GM12872 (cell line): Measurements from ENCODE around the gene RPS6KA2.

ENCODE experiments used
- TF ChIP-seq, protein P1 (sequence below): IDR thresholded peaks from 3 replicates; pipeline ENCODE4 v1.5.1; 2011; ENCODE audit warnings: low read depth, mild to moderate bottlenecking, low read length, moderate library complexity; ENCODE audit not compliant: insufficient read depth

Gene RPS6KA2

DNA sequence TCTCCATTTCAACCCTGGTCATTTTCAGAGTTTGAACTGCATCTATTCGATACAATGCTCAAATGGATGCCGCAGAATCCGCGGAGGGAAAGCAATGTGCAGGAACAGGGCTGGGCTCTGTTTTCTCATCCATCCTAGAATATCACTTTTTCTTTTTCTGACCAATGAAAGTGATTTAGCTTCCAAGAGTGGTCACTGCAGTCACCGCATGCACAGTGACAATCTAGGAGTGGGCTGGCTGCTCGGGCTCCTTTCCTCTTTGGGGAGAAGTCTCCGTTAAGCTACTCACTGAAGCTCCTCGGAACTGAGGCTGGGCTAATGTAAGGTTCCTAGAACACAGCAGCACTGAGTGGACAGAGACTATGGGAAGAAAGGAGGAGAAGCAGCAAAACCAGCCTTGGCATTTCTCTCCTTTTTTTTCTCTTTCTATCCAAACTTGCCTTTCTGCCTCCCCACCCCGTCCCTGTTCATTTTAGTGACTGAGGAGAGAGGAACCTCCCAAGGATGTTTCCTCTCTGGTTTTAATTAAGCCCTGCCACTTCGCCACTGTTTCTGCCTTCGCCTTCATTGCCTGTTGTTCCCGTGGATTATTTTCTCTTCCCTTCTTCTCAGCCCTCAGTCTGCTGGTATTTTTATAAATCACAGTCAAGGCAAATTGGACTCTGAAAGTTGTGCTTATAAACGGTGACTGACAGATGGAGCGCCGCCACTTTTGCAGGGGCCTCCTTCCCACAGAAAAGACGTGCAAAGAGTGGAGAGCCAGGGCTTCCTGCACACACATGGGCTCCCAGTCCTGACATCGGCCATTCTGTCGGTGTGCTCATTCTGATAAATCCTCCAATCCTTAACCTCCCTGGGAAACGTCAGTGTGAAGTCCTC, 81.7 kb downstream of the RPS6KA2 start:
- TF ChIP-seq, protein P1, sequence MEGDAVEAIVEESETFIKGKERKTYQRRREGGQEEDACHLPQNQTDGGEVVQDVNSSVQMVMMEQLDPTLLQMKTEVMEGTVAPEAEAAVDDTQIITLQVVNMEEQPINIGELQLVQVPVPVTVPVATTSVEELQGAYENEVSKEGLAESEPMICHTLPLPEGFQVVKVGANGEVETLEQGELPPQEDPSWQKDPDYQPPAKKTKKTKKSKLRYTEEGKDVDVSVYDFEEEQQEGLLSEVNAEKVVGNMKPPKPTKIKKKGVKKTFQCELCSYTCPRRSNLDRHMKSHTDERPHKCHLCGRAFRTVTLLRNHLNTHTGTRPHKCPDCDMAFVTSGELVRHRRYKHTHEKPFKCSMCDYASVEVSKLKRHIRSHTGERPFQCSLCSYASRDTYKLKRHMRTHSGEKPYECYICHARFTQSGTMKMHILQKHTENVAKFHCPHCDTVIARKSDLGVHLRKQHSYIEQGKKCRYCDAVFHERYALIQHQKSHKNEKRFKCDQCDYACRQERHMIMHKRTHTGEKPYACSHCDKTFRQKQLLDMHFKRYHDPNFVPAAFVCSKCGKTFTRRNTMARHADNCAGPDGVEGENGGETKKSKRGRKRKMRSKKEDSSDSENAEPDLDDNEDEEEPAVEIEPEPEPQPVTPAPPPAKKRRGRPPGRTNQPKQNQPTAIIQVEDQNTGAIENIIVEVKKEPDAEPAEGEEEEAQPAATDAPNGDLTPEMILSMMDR, result no peak

DNA sequence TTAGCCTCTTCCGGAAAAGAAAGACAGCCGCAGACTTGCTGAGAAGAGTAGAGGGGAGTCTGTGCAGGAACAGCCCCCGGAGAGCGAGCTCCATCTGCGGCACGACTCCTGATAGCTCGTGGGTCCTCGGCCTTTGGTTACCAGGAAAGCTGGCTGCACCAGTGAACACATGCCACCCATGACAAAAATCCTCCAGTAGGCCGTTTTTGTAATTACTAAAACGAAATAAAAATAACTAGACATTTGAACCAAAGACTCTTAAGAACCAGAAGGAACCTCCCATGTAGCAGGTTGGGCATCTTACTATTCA, 82.8 kb downstream of the RPS6KA2 start:
- TF ChIP-seq, protein P1, result no peak

DNA sequence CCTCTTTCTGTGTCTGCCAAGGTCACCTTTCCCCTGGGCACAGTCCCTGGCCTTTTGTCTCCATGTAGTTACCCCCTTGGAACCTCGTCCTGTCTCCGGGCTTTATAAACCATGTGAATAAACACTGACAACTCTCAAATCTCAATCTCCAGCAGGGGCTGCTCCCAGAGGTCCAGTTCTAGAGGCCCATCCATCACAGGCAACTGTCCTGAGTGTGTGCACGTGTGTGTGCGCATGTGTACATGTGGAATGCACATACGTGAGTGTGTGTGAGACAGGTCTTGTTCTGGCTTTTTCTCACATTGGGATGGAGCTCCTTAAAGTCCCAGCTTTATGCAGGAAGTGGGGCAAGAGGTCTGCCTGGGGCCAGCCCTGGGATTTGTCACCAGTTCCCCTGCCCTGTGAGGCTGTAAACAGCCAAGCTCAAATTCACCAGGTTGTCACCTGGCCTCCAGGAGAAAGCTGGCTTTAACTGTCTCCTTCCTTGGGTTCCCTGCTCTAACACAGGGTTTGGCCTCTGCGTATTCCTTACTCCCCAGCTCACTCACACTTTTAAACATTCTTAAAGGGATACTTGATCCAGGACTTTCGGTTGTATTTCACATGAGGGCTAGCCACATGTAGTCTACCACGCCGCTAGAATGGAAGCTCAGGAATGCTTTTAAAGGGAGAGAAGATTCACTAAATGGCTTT, 83.3 kb downstream of the RPS6KA2 start:
- TF ChIP-seq, protein P1, result no peak

DNA sequence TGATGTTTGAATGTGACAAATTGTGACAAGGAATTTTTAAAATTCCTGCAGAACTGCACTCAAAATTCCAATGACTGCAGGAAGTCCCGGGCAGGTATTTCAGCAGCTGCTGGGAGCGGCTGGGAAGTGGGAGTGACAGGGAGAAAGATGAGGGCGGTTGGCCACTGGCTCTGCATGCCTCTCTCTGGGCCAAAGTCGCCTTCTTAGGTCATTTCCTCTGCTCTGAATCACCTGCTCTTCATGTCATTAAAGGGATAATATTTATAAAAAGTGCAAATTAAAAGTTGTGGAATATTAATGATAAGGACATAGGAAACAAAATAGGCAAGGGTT, 84.5 kb downstream of the RPS6KA2 start:
- TF ChIP-seq, protein P1, result no peak

DNA sequence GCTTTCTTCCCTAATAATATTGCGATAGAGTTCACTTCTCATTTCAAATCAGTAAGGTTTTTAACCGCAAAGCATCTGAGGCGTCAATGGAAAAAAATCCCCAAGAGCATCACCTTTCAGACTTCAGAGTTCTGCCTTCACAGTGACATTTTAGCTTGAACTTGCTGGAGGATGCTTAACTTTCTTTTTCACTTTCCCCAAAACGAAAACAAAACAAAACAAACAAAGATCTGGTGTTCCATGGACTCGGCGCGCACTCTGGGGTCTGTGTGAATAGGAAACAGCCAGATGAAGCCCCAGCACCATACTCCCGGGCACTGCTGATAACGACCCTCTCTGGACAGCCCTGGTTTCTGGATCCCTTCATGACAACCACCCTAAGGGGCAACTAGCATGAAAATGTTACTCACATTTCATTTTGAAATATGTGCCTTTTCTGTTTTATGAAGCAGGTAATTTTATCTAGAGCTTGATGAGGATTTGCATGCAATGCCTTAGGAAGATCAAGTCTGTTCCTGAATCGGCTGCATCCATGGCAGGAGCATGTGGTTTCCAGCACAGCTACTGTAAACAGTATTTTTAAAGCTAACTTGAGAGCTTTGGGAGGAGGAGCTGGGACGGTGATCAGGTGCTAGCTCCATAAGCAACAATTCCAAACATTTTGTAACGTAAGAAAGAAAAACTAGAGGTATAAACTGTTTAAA, 85.0 kb downstream of the RPS6KA2 start:
- TF ChIP-seq, protein P1, result no peak

DNA sequence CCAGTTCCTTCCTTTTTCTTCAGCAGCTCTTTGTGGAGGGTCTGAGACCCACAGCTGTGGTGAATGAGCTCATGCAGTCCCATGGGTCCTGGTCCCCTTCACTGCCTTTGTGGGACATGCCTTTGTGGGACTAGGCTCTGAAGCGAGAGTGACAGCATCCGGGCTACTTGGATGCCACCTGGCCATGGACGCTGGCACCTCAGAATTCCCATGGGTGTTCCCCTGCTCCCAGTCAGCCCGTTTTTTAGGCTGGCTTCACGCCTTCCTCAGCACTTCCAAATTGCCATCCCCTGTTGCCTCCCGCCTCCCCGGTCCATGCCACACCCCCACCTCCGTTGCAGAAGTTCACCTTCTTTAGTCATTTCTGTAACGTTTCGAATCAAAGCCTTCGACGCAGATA, 85.7 kb downstream of the RPS6KA2 start:
- TF ChIP-seq, protein P1, result no peak

DNA sequence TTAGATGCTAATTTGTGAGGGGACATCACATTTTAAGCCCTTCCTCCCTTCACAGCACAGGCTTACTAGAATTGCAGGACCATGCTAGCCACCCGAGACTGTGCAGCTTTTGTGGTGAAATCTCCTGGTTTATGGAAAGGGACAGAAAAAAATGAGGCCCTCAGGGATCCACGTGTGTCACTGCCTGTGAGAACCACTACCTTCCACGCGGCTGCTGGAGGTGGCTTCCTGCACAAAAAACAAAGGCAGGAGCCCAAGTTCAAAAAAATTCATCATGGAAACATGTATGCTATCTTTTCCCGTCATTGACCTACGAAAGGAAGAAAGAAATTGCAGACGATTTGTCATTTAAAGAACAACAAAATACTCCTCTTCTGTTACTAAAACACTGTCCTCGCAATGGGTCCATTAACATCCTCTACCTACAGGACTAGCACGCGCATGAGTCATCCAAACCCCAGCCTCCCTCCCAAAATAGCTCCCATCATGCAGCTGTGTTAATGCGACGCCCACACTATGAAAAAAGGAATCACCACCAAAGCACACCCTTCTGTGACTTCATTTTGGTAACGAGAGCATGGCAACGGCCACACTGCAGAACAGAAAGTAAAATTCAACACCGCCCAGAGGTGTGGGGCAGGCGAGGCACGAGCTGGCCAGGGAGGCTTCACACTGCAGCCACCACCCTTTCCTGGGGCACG, 86.3 kb downstream of the RPS6KA2 start:
- TF ChIP-seq, protein P1, result no peak
